Measurements from ENCODE around the gene LRRC28. TPM values are rescaled to one million over a fixed set of nuclear protein-coding genes. Genes with fewer than 3 reads are reported as not detected.

The LRRC28 gene
- total RNA-seq, 4 donors from 2014 or later, result 15.7 to 39.9 (median 24.7) TPM

GRCh38 chr15:99430881-99431401 is 179.7 kb downstream of the LRRC28 start:
- H3K4me3 ChIP-seq, result no peak overlapping the region
- H3K9me3 ChIP-seq, result no peaks in the 10 kb centered on the region
- no peak overlapping the region for H3K27ac ChIP-seq (replicated peaks in 1 of 4)
- intact Hi-C loops (cut with DNase I), result no loop called here
- peaks cover 35 to 41% (median 40%) of the 10 kb centered on the region in 4 donors for H3K4me1 ChIP-seq
- H3K36me3 ChIP-seq, result no peaks in the 10 kb centered on the region
- TF ChIP-seq POLR2A (IDR thresholded peaks at IDR 0.05; ENCODE audit: low read depth) (no peak), POLR2AphosphoS5 (IDR thresholded peaks at IDR 0.05) (no peak), CTCF (IDR thresholded peaks at IDR 0.05) (no peak), EP300 (IDR thresholded peaks at IDR 0.05) (no peak)
- H3K27me3 ChIP-seq, result no peaks in the 10 kb centered on the region
- WGBS, result 95% methylated on average over 22 of the region's 22 CpGs
- no peak for DNase-seq (ENCODE audit: extremely low spot score)

GRCh38 chr15:99431661-99432091 is 180.4 kb downstream of the LRRC28 start:
- Histone ChIP-seq H3K4me3 (no peak overlapping the region), H3K27ac (replicated peaks in 1 of 4) (no peak overlapping the region), H3K27me3 (no peaks in the 10 kb centered on the region), H3K9me3 (no peaks in the 10 kb centered on the region), H3K36me3 (no peaks in the 10 kb centered on the region), H3K4me1 (peaks cover 36 to 42% (median 40%) of the 10 kb centered on the region in 4 donors)
- no peak for DNase-seq (ENCODE audit: extremely low spot score)
- intact Hi-C loops (cut with DNase I), result no loop called here
- TF ChIP-seq POLR2AphosphoS5 (IDR thresholded peaks at IDR 0.05) (no peak), POLR2A (IDR thresholded peaks at IDR 0.05; ENCODE audit: low read depth) (no peak), CTCF (IDR thresholded peaks at IDR 0.05) (no peak), EP300 (IDR thresholded peaks at IDR 0.05) (no peak)
- WGBS, result 95% methylated on average over 6 of the region's 13 CpGs

- H3K9me3 ChIP-seq, result no peaks in the 10 kb centered on the region
- peaks cover 44 to 50% (median 47%) of the 10 kb centered on the region in 4 donors for H3K4me1 ChIP-seq
- H3K27ac ChIP-seq (replicated peaks in 1 of 4), result no peak overlapping the region
- TF ChIP-seq CTCF (IDR thresholded peaks at IDR 0.05) (no peak), POLR2AphosphoS5 (IDR thresholded peaks at IDR 0.05) (no peak), POLR2A (IDR thresholded peaks at IDR 0.05; ENCODE audit: low read depth) (no peak), EP300 (IDR thresholded peaks at IDR 0.05) (no peak)
- WGBS, result 98% methylated on average over 13 of the region's 15 CpGs
- no peak overlapping the region for H3K4me3 ChIP-seq
- DNase-seq (ENCODE audit: extremely low spot score), result no peak
- H3K27me3 ChIP-seq, result no peaks in the 10 kb centered on the region
- intact Hi-C loops (cut with DNase I), result no loop called here
- H3K36me3 ChIP-seq, result no peaks in the 10 kb centered on the region
These were observed 181.2 kb downstream of the LRRC28 start for GRCh38 chr15:99432271-99433025.

- H3K27ac ChIP-seq (replicated peaks in 1 of 4), result peak overlapping the region in 3 of 4 donors; percentile 22 to 52 (median 38)
- intact Hi-C loops (cut with DNase I), result no loop called here
These were observed 181.9 kb downstream of the LRRC28 start for GRCh38 chr15:99433026-99433756.

More at GRCh38 chr15:99433026-99433756, 181.9 kb downstream of the LRRC28 start:
- Histone ChIP-seq H3K27me3 (no peaks in the 10 kb centered on the region), H3K9me3 (no peaks in the 10 kb centered on the region), H3K36me3 (no peaks in the 10 kb centered on the region), H3K4me1 (peaks cover 52 to 57% (median 54%) of the 10 kb centered on the region in 4 donors), H3K4me3 (no peak overlapping the region)
- 86% methylated on average over 2 of the region's 14 CpGs for WGBS
- TF ChIP-seq POLR2AphosphoS5 (IDR thresholded peaks at IDR 0.05) (no peak), CTCF (IDR thresholded peaks at IDR 0.05) (no peak), POLR2A (IDR thresholded peaks at IDR 0.05; ENCODE audit: low read depth) (no peak), EP300 (IDR thresholded peaks at IDR 0.05) (no peak)
- no peak for DNase-seq (ENCODE audit: extremely low spot score)

Data from esophagus muscularis mucosa (tissue), 4 donors.